ENCODE measurements around the gene LRRC10B.

Gene LRRC10B

GRCh38 chr11:61486779-61487178 is 21.8 kb upstream of the LRRC10B start:
- DNase-seq (ENCODE audit: low spot score), result no peak

GRCh38 chr11:61487342-61488025 is 21.1 kb upstream of the LRRC10B start:
- DNase-seq (ENCODE audit: low spot score), result no peak

GRCh38 chr11:61488651-61489291 is 19.8 kb upstream of the LRRC10B start:
- DNase-seq (ENCODE audit: low spot score), result no peak

GRCh38 chr11:61489833-61490721 is 18.5 kb upstream of the LRRC10B start:
- no peak for DNase-seq (ENCODE audit: low spot score)

GRCh38 chr11:61491736-61492395 is 16.7 kb upstream of the LRRC10B start:
- no peak for DNase-seq (ENCODE audit: low spot score)

GRCh38 chr11:61494381-61494961 is 14.1 kb upstream of the LRRC10B start:
- no peak for DNase-seq (ENCODE audit: low spot score)

GRCh38 chr11:61495801-61496601 is 12.5 kb upstream of the LRRC10B start:
- no peak for DNase-seq (ENCODE audit: low spot score)

GRCh38 chr11:61496602-61497400 is 11.7 kb upstream of the LRRC10B start:
- DNase-seq (ENCODE audit: low spot score), result no peak

GRCh38 chr11:61497473-61497872 is 11.1 kb upstream of the LRRC10B start:
- no peak for DNase-seq (ENCODE audit: low spot score)

- no peak for DNase-seq (ENCODE audit: low spot score)
Measured at GRCh38 chr11:61497876-61498275, 10.7 kb upstream of the LRRC10B start.

GRCh38 chr11:61498767-61499341 is 9.7 kb upstream of the LRRC10B start:
- DNase-seq (ENCODE audit: low spot score), result no peak

- no peak for DNase-seq (ENCODE audit: low spot score)
Measured at GRCh38 chr11:61499816-61500491, 8.6 kb upstream of the LRRC10B start.

GRCh38 chr11:61502522-61502921 is 6.0 kb upstream of the LRRC10B start:
- DNase-seq (ENCODE audit: low spot score), result no peak

GRCh38 chr11:61503135-61503770 is 5.3 kb upstream of the LRRC10B start:
- no peak for DNase-seq (ENCODE audit: low spot score)

GRCh38 chr11:61505106-61505505 is 3.4 kb upstream of the LRRC10B start:
- no peak for DNase-seq (ENCODE audit: low spot score)

- DNase-seq (ENCODE audit: low spot score), result no peak
Measured at GRCh38 chr11:61505640-61506155, 2.9 kb upstream of the LRRC10B start.

GRCh38 chr11:61507012-61507768 is 1.4 kb upstream of the LRRC10B start:
- DNase-seq (ENCODE audit: low spot score), result no peak
